Activated naive CD4-positive, alpha-beta T cell treated with anti-CD3 and anti-CD28 coated beads for 36 hours (primary cell): ENCODE measurements around the gene C20orf96. TPM values are rescaled to one million over a fixed set of nuclear protein-coding genes. Genes with fewer than 3 reads are reported as not detected.

ENCODE experiments used
- CTCF ChIA-PET: fragments of 350-600 bp; sonication (Branson Sonifier 250); formaldehyde crosslinking; loops from one replicate; lab custom pipeline; 2021; ENCODE audit warnings: antibody characterized with exemption; lab: Charles Lee
- DNase-seq: peaks from one replicate; pipeline ENCODE4 v3.0.0-alpha.2; 2020
- H3K27ac Mint-ChIP-seq: one replicate; pipeline ENCODE4 v1.8.0; 2021; ENCODE audit warnings: mild to moderate bottlenecking, mixed read lengths
- H3K27me3 Mint-ChIP-seq: one replicate; pipeline ENCODE4 v1.8.0; 2021; ENCODE audit warnings: low read depth, mixed read lengths
- H3K36me3 Mint-ChIP-seq: one replicate; pipeline ENCODE4 v1.8.0; 2021; ENCODE audit warnings: low read depth, mixed read lengths
- H3K4me1 Mint-ChIP-seq: one replicate; pipeline ENCODE4 v1.8.0; 2021; ENCODE audit warnings: low read depth, mixed read lengths
- H3K4me3 Mint-ChIP-seq: one replicate; pipeline ENCODE4 v1.8.0; 2021; ENCODE audit warnings: mild to moderate bottlenecking, moderate library complexity, mixed read lengths
- H3K9me3 Mint-ChIP-seq: one replicate; pipeline ENCODE4 v1.8.0; 2021; ENCODE audit warnings: mixed read lengths
- intact Hi-C: fragments of 100-400 bp; cut with micrococcal nuclease; formaldehyde crosslinking; loops from one replicate; pipeline ENCODE4 v1.15.1; 2023
- total RNA-seq, 2 experiments: library from RNA; stranded (reverse); gene quantifications; one replicate each; pipeline ENCODE4 v1.2.3, GENCODE V29; 2021

The C20orf96 gene
- total RNA-seq, 2 experiments from 2014 or later: 5.1 to 6.8 TPM

DNA sequence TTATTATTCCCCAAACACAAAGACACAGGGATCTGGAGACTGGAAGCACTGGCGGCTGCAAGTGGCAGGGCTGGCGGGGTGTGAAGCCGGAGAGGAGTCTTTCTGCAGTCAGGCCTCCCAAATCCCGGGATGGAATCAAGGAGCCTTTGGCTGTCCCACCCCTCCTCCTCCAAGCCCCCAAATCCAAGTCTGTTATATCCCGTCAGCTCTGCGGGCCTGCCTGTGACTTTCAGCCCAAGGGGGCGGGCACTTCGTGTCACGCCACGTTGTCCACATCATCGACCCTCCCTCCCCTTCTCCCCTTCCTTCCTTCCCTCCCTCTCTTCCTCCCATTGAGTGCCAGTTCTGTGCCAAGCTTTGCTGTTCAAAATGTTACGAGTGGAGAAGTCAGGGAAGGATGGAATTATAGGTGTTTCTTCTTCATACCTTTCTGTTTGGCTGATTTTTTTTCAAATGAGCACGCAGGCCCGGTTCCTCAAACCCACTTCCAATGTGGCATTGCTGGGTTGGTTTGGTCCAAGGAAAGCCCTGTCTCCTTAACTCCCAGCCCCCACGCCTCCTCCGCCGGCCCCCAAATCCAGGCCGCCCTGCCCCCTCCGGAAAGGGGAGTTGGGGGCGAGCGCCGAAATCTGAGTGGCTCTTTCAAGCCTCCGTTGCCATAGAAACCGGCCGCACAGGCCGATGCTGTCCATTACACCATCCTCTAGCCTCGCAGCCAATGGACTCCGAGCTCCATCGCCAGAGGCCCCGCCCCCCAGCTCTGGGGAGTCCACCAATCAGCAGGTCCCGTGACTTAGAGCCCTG lies 19.5 kb upstream of the C20orf96 start:
- intact Hi-C loops: loop anchor here (1.0 kb wide), 3 partner anchors 12 to 44 kb away; partner anchors contain the start of gene SOX12
- DNase-seq: peak; percentile 93
- Mint-ChIP-seq H3K9me3 (no peaks in the 10 kb centered on the region), H3K27ac (peak overlapping the region; percentile 43), H3K36me3 (no peaks in the 10 kb centered on the region), H3K4me3 (peak overlapping the region; percentile 74), H3K27me3 (no peaks in the 10 kb centered on the region), H3K4me1 (peaks cover 11% of the 10 kb centered on the region)
- CTCF ChIA-PET: interaction anchor here (0.7 to 1.3 kb wide), 5 partner anchors 12 to 71 kb away, joined by 3 to 10 read pairs (median 3); no protein-coding TSS in a partner anchor

DNA sequence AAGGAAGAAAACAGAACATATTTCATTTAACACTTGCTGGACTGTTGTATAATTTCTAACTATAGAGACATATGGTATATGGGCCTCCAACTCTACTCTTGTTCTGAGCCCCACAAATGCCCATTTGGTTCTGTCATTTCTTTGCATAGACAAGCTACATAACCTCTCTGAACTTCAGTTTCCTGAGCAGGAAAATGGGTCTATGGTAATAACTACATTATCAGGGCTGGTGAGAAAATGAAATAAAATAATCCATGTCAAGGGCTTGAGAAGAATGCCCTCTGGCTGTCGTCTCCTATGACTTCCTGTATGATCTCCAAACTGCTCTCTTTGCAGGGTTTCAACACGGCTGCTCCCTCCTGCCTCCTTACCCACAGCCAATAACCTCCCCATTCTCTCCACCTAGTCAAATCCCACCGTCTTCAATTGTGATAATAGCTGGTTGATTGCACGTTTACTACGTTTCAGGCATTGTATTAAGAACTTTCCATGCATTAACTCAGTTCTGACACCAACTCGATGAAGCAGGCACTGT lies 18.8 kb upstream of the C20orf96 start:
- H3K27ac Mint-ChIP-seq: no peak overlapping the region
- intact Hi-C loops: loop anchor here (1.0 kb wide), 1 partner anchor 11 kb away; no protein-coding TSS in a partner anchor
- peak overlapping the region; percentile 23 for H3K4me3 Mint-ChIP-seq
- H3K36me3 Mint-ChIP-seq: no peaks in the 10 kb centered on the region
- DNase-seq: no peak
- H3K9me3 Mint-ChIP-seq: no peaks in the 10 kb centered on the region
- no peaks in the 10 kb centered on the region for H3K27me3 Mint-ChIP-seq
- H3K4me1 Mint-ChIP-seq: peaks cover 11% of the 10 kb centered on the region
- CTCF ChIA-PET: interaction anchor here (1.3 kb wide), 1 partner anchor 11 kb away, joined by 5 read pairs; no protein-coding TSS in a partner anchor

GRCh38 chr20:308427-309038 lies 18.0 kb upstream of the C20orf96 start:
- Mint-ChIP-seq H3K27ac (no peak overlapping the region), H3K4me1 (peaks cover 11% of the 10 kb centered on the region), H3K9me3 (no peaks in the 10 kb centered on the region), H3K27me3 (no peaks in the 10 kb centered on the region), H3K36me3 (no peaks in the 10 kb centered on the region), H3K4me3 (no peak overlapping the region)
- CTCF ChIA-PET: interaction anchor here (0.7 to 1.4 kb wide), 3 partner anchors 10 to 42 kb away, joined by 4 to 5 read pairs (median 4); no protein-coding TSS in a partner anchor
- intact Hi-C loops: loop anchor here (1.0 kb wide), 1 partner anchor 10 kb away; no protein-coding TSS in a partner anchor
- DNase-seq: no peak

GRCh38 chr20:305745-306144 lies 15.2 kb upstream of the C20orf96 start:
- H3K9me3 Mint-ChIP-seq: no peaks in the 10 kb centered on the region
- no peak overlapping the region for H3K4me3 Mint-ChIP-seq
- no peak overlapping the region for H3K27ac Mint-ChIP-seq
- intact Hi-C loops: no loop called here
- H3K4me1 Mint-ChIP-seq: peaks cover 16% of the 10 kb centered on the region
- no peaks in the 10 kb centered on the region for H3K27me3 Mint-ChIP-seq
- DNase-seq: no peak
- CTCF ChIA-PET: interaction anchor here (0.7 kb wide), 1 partner anchor 36 kb away, joined by 5 read pairs; no protein-coding TSS in a partner anchor
- H3K36me3 Mint-ChIP-seq: peaks cover 4% of the 10 kb centered on the region

GRCh38 chr20:301886-302848 lies 11.6 kb upstream of the C20orf96 start:
- peaks cover 28% of the 10 kb centered on the region for H3K36me3 Mint-ChIP-seq
- CTCF ChIA-PET: interaction anchor here (5.1 kb wide), 1 partner anchor 29 kb away, joined by 23 read pairs; no protein-coding TSS in a partner anchor

GRCh38 chr20:300345-300990 lies 9.9 kb upstream of the C20orf96 start:
- intact Hi-C loops: no loop called here
- Mint-ChIP-seq H3K4me1 (peaks cover 30% of the 10 kb centered on the region), H3K9me3 (no peaks in the 10 kb centered on the region), H3K27ac (no peak overlapping the region), H3K27me3 (no peaks in the 10 kb centered on the region), H3K36me3 (peaks cover 28% of the 10 kb centered on the region), H3K4me3 (peak overlapping the region; percentile 53)
- CTCF ChIA-PET: interaction anchor here (0.8 to 5.1 kb wide), 4 partner anchors 12 to 35 kb away, joined by 3 to 23 read pairs (median 4); no protein-coding TSS in a partner anchor
- no peak for DNase-seq

More at GRCh38 chr20:301886-302848, 11.6 kb upstream of the C20orf96 start:
- no peaks in the 10 kb centered on the region for H3K9me3 Mint-ChIP-seq
- intact Hi-C loops: no loop called here
- peaks cover 20% of the 10 kb centered on the region for H3K4me1 Mint-ChIP-seq
- no peaks in the 10 kb centered on the region for H3K27me3 Mint-ChIP-seq
- DNase-seq: no peak
- no peak overlapping the region for H3K4me3 Mint-ChIP-seq
- H3K27ac Mint-ChIP-seq: no peak overlapping the region

- intact Hi-C loops: loop anchor here (1.0 to 2.0 kb wide), 3 partner anchors 9 to 820 kb away; partner anchors contain the start of genes C20orf96 and PSMF1
- CTCF ChIA-PET: interaction anchor here (1.1 to 5.1 kb wide), 6 partner anchors 10 to 85 kb away, joined by 3 to 23 read pairs (median 6); partner anchors contain the start of gene SOX12
- H3K27ac Mint-ChIP-seq: peak overlapping the region; percentile 100
- H3K36me3 Mint-ChIP-seq: peaks cover 28% of the 10 kb centered on the region
- H3K4me3 Mint-ChIP-seq: peak overlapping the region; percentile 100
- H3K4me1 Mint-ChIP-seq: peaks cover 30% of the 10 kb centered on the region
- H3K9me3 Mint-ChIP-seq: no peaks in the 10 kb centered on the region
- H3K27me3 Mint-ChIP-seq: no peaks in the 10 kb centered on the region
- DNase-seq: no peak
These were observed 8.3 kb upstream of the C20orf96 start for GRCh38 chr20:298776-299391.

DNA sequence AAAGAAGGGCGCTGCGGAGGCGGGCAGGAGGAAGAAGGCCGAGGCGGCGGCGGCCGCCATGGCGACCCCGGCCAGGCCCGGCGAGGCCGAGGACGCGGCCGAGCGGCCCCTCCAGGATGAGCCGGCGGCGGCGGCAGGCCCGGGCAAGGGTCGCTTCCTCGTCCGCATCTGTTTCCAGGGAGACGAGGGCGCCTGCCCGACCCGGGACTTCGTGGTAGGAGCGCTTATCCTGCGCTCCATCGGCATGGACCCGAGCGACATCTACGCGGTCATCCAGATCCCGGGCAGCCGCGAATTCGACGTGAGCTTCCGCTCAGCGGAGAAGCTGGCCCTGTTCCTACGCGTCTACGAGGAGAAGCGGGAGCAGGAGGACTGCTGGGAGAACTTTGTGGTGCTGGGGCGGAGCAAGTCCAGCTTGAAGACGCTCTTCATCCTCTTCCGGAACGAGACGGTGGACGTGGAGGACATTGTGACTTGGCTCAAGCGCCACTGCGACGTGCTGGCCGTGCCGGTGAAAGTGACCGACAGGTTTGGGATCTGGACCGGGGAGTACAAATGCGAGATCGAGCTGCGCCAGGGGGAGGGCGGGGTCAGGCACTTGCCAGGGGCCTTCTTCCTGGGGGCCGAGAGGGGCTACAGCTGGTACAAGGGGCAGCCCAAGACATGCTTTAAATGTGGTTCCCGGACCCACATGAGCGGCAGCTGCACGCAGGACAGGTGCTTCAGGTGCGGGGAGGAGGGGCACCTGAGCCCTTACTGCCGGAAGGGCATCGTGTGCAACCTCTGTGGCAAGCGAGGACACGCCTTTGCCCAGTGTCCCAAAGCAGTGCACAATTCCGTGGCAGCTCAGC lies 7.6 kb upstream of the C20orf96 start:
- intact Hi-C loops: loop anchor here (1.0 to 2.0 kb wide), 6 partner anchors 8 to 821 kb away; partner anchors contain the start of genes C20orf96, PSMF1, SOX12 and TBC1D20
- Mint-ChIP-seq H3K4me1 (peaks cover 30% of the 10 kb centered on the region), H3K27ac (peak overlapping the region; percentile 100), H3K9me3 (no peaks in the 10 kb centered on the region), H3K4me3 (peak overlapping the region; percentile 100), H3K36me3 (peaks cover 28% of the 10 kb centered on the region), H3K27me3 (no peaks in the 10 kb centered on the region)
- CTCF ChIA-PET: interaction anchor here (1.1 to 5.1 kb wide), 5 partner anchors 11 to 84 kb away, joined by 3 to 23 read pairs (median 5); partner anchors contain the start of gene SOX12
- peak; percentile 69 for DNase-seq

GRCh38 chr20:297098-297924 lies 6.8 kb upstream of the C20orf96 start, which contains the start of gene ZCCHC3:
Gene ZCCHC3 (plus strand): TSS chr20:297570. CDS start chr20:297587, 17 bp downstream.
- peak within 1 kb of the TSS; percentile 100 for H3K27ac Mint-ChIP-seq
- H3K4me3 Mint-ChIP-seq: peak within 1 kb of the TSS; percentile 100
- H3K27me3 Mint-ChIP-seq: no peaks in the 10 kb centered on the region
- H3K36me3 Mint-ChIP-seq: peaks cover 28% of the 10 kb centered on the region
- CTCF ChIA-PET: interaction anchor here (1.1 to 5.1 kb wide), 3 partner anchors 12 to 34 kb away, joined by 3 to 23 read pairs (median 5); no protein-coding TSS in a partner anchor
- DNase-seq: peak; percentile 87
- H3K4me1 Mint-ChIP-seq: peaks cover 30% of the 10 kb centered on the region
- intact Hi-C loops: loop anchor here (1.0 kb wide), 3 partner anchors 28 to 165 kb away; partner anchors contain the start of genes SOX12 and TBC1D20
- H3K9me3 Mint-ChIP-seq: no peaks in the 10 kb centered on the region
